Measurements from ENCODE around the gene SLC39A3. TPM values are rescaled to one million over a fixed set of nuclear protein-coding genes. Genes with fewer than 3 reads are reported as not detected.

The SLC39A3 gene
- total RNA-seq, 6 donors from 2014 or later = 12.6 to 48.2 (median 30.6) TPM

DNA sequence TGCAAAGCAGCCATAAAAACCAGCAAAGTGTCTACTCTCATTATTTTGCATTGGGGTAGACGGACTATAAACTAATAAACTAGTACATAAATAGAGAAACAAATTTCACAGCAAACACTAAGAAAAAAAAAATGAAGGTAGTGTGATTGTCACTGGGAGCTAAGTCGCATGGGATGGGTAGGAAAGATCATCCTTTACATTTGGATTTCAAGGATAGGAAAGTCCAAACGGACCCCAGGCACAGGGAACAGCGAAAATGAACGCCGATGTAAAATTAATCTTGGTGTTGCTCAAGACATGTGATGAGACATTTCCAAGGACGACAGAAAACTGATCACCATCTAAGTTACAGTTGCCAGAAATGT, 43.9 kb upstream of the SLC39A3 start:
- WGBS, 2 donors = 71 to 81% methylated on average over 7 of the region's 7 CpGs
- TF ChIP-seq, protein P1, sequence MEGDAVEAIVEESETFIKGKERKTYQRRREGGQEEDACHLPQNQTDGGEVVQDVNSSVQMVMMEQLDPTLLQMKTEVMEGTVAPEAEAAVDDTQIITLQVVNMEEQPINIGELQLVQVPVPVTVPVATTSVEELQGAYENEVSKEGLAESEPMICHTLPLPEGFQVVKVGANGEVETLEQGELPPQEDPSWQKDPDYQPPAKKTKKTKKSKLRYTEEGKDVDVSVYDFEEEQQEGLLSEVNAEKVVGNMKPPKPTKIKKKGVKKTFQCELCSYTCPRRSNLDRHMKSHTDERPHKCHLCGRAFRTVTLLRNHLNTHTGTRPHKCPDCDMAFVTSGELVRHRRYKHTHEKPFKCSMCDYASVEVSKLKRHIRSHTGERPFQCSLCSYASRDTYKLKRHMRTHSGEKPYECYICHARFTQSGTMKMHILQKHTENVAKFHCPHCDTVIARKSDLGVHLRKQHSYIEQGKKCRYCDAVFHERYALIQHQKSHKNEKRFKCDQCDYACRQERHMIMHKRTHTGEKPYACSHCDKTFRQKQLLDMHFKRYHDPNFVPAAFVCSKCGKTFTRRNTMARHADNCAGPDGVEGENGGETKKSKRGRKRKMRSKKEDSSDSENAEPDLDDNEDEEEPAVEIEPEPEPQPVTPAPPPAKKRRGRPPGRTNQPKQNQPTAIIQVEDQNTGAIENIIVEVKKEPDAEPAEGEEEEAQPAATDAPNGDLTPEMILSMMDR (IDR thresholded peaks at IDR 0.05) = no peak
- TF ChIP-seq POLR2A (IDR thresholded peaks at IDR 0.05) (no peak), EP300 (IDR thresholded peaks at IDR 0.05) (no peak), POLR2AphosphoS5 (IDR thresholded peaks at IDR 0.05) (no peak)
- no peak for DNase-seq

DNA sequence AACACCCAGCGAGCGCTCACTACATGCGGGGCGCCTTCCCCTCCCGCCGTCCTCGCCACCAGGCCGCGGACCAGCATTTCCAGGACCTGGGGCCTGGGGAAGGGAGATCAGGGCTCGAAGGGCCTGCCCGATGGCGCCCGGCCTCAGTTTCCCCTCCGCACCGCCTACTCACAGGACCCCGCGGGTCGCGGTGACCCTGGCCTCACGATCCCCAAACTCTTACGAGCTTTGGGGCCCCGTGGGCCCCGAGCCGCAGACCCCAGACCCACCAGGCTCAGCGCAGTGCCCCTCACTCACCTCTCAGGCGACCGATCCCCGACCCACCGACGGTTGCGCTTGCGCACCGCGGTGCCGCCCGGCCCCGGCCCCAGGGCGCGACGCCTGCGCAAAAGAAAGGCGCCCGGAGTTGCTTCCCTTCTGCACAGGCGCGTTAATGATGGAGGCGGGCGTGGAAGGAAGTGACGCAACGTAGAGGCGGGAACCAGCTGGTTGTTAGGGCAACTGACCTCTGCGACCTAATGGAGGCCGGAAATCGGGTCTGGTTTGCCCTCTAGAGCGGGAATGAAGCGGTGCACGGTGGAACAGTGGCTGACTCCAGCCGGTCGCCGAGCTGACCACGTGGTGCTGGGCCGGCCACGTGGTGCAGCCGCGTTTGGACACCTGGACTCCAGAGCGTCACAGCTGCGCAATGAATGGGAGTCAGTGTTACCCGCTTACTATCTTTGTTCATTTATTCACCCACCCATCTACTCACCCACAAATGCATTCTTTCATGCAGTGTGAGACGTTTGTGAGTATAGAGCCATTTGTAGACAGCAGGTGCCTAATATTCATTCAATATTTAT, 43.3 kb upstream of the SLC39A3 start, which contains the start of gene SGTA:
Gene SGTA (minus strand): TSS at position 338 of the 845 bp plus-strand sequence. CDS start 14,205 bp downstream, outside the sequence.
- DNase-seq (peak; percentile 96 to 99), ATAC-seq (ENCODE audit: low FRiP score in 2 of 2) (peak; percentile 93 to 95)
- peak within 1 kb of the TSS; percentile 48 to 97 (median 84) for H3K4me3 ChIP-seq
- 0 to 1% methylated on average over 12 to 44 of the region's 68 CpGs for WGBS, 2 donors
- H3K27me3 ChIP-seq = no peaks in the 10 kb centered on the region
- TF ChIP-seq EP300 (IDR thresholded peaks at IDR 0.05) = no peak
- TF ChIP-seq, protein P1 (IDR thresholded peaks at IDR 0.05) = peak; percentile 51 to 86 (median 71)
- peak; percentile 45 to 86 (median 64) for TF ChIP-seq POLR2A (IDR thresholded peaks at IDR 0.05)
- peak; percentile 87 to 92 for TF ChIP-seq POLR2AphosphoS5 (IDR thresholded peaks at IDR 0.05)
- no peaks in the 10 kb centered on the region for H3K9me3 ChIP-seq
- H3K4me1 ChIP-seq = peaks cover 36 to 59% (median 46%) of the 10 kb centered on the region in 4 donors
- peaks cover 0 to 8% (median 2%) of the 10 kb centered on the region in 4 donors for H3K36me3 ChIP-seq
- H3K27ac ChIP-seq = peak within 1 kb of the TSS; percentile 87 to 97 (median 90)

More for the DNA sequence above, 43.9 kb upstream of the SLC39A3 start:
- peaks cover 36 to 59% (median 46%) of the 10 kb centered on the region in 4 donors for H3K4me1 ChIP-seq
- no peak for ATAC-seq (ENCODE audit: low FRiP score in 2 of 2)
- peaks cover 0 to 8% (median 2%) of the 10 kb centered on the region in 4 donors for H3K36me3 ChIP-seq
- H3K27me3 ChIP-seq = no peaks in the 10 kb centered on the region
- peak overlapping the region; percentile 62 to 97 (median 89) for H3K27ac ChIP-seq
- peak overlapping the region in 3 of 4 donors; percentile 74 to 97 (median 93) for H3K4me3 ChIP-seq
- H3K9me3 ChIP-seq = no peaks in the 10 kb centered on the region

DNA sequence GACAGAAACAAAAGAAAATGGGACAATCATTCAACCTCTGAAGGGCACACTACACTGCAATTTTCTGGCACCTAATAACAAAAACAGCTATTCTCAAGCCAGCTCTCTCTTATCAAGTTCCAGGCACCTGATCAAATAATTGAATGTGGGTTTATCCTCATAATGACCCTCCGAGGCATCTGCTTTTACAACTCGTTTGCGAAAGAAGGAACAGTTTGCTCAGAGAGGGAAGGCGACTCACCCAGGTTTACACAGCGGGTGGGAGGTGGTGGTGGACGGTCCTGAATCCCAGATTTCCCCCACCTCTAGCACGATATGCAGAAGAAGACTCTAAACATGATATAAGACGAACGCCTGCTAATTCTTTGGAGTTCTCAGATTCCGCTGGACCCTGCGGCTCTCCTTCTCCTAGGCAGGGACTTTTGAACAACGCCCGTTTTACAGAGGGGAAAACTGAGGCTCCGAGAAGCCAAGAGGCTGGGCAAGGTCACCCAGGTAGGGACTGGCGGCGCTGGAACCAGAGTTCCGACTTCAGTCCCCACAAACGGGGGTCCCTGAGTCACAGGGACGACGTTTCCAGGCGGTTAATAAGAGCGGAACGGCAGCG, 42.6 kb upstream of the SLC39A3 start:
- ATAC-seq (ENCODE audit: low FRiP score in 2 of 2) = no peak
- Histone ChIP-seq H3K4me3 (peak overlapping the region; percentile 48 to 97 (median 84)), H3K27me3 (no peaks in the 10 kb centered on the region), H3K4me1 (peaks cover 36 to 59% (median 46%) of the 10 kb centered on the region in 4 donors), H3K36me3 (peaks cover 0 to 8% (median 2%) of the 10 kb centered on the region in 4 donors), H3K27ac (peak overlapping the region; percentile 87 to 97 (median 90)), H3K9me3 (no peaks in the 10 kb centered on the region)
- TF ChIP-seq, protein P1 (IDR thresholded peaks at IDR 0.05) = no peak
- TF ChIP-seq POLR2AphosphoS5 (IDR thresholded peaks at IDR 0.05) (no peak), POLR2A (IDR thresholded peaks at IDR 0.05) (no peak), EP300 (IDR thresholded peaks at IDR 0.05) (no peak)
- no peak for DNase-seq
- WGBS, 2 donors = 2 to 5% methylated on average over 17 to 24 of the region's 24 CpGs

DNA sequence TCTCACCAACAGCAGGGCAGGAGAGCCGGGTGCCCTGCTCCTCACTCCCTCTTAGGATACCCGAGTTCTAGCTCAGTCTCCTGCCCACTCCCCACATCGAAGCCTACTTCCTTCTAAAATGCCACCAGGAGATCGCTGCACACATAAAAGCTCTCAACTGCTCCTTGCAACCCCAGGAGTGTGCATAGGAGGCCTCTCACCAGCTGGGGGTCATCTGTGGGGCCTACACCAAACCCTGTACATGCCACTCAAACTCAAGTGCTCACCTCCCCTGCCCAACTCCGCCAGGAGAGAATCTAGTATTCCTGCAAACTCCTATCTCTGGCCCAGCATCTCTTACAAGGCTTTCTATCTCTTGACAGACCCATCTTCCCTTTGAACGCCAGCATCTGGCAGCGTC, 40.5 kb upstream of the SLC39A3 start:
- 80 to 88% methylated on average over 7 of the region's 7 CpGs for WGBS, 2 donors
- ATAC-seq (ENCODE audit: low FRiP score in 2 of 2) (no peak), DNase-seq (no peak)
- peaks cover 35 to 62% (median 43%) of the 10 kb centered on the region in 4 donors for H3K4me1 ChIP-seq
- no peaks in the 10 kb centered on the region for H3K27me3 ChIP-seq
- TF ChIP-seq EP300 (IDR thresholded peaks at IDR 0.05) (no peak), POLR2A (IDR thresholded peaks at IDR 0.05) (no peak), POLR2AphosphoS5 (IDR thresholded peaks at IDR 0.05) (no peak)
- TF ChIP-seq, protein P1 (IDR thresholded peaks at IDR 0.05) = no peak
- peaks cover 0 to 8% (median 2%) of the 10 kb centered on the region in 4 donors for H3K36me3 ChIP-seq
- no peak overlapping the region for H3K4me3 ChIP-seq
- no peak overlapping the region for H3K27ac ChIP-seq
- no peaks in the 10 kb centered on the region for H3K9me3 ChIP-seq

All from upper lobe of left lung (tissue), 6 donors.